Astrocyte of the cerebellum (primary cell): ENCODE results near the gene KIRREL3.

Source experiments
- DNase-seq: peaks from one replicate; pipeline ENCODE4 v3.0.0-alpha.2; 2011; ENCODE audit warnings: low read depth
- H3K4me3 ChIP-seq: 2 replicates; pipeline ENCODE4 v1.5.1; 2011; ENCODE audit warnings: mild to moderate bottlenecking, low read depth, low read length, moderate library complexity
- CTCF ChIP-seq: IDR thresholded peaks from 2 replicates; pipeline ENCODE4 v1.5.1; 2012; ENCODE audit warnings: low read length, low read depth, moderate library complexity, mild to moderate bottlenecking; ENCODE audit errors: missing control alignments
- in situ Hi-C: cut with HindIII; loops from 2 replicates; pipeline ENCODE4 v1.10.0; 2017; ENCODE audit warnings: low sequenced_read_pairs

Gene KIRREL3

GRCh38 chr11:126502982-126503381, 497.6 kb downstream of the KIRREL3 start:
- in situ Hi-C loops, result no loop called here
- no peak overlapping the region for H3K4me3 ChIP-seq
- TF ChIP-seq CTCF, result no peak

GRCh38 chr11:126502159-126502558, 498.4 kb downstream of the KIRREL3 start:
- TF ChIP-seq CTCF, result no peak
- no peak overlapping the region for H3K4me3 ChIP-seq
- DNase-seq, result no peak
- in situ Hi-C loops, result no loop called here

More at GRCh38 chr11:126502982-126503381, 497.6 kb downstream of the KIRREL3 start:
- no peak for DNase-seq

GRCh38 chr11:126501641-126502040, 498.9 kb downstream of the KIRREL3 start:
- no peak overlapping the region for H3K4me3 ChIP-seq
- in situ Hi-C loops, result no loop called here
- no peak for DNase-seq
- TF ChIP-seq CTCF, result no peak

GRCh38 chr11:126500981-126501380, 499.6 kb downstream of the KIRREL3 start:
- in situ Hi-C loops, result no loop called here
- TF ChIP-seq CTCF, result no peak
- no peak for DNase-seq
- no peak overlapping the region for H3K4me3 ChIP-seq

- in situ Hi-C loops, result no loop called here
- no peak for TF ChIP-seq CTCF
- H3K4me3 ChIP-seq, result no peak overlapping the region
- DNase-seq, result no peak
Measured at GRCh38 chr11:126499131-126499752, 501.3 kb downstream of the KIRREL3 start.

GRCh38 chr11:126498281-126498680, 502.3 kb downstream of the KIRREL3 start:
- in situ Hi-C loops, result no loop called here
- no peak for TF ChIP-seq CTCF
- H3K4me3 ChIP-seq, result no peak overlapping the region
- no peak for DNase-seq
